Omental fat pad (tissue), 4 donors: ENCODE data around the gene COPS3. TPM values are rescaled to one million over a fixed set of nuclear protein-coding genes. Genes with fewer than 3 reads are reported as not detected.

ENCODE experiments used
- ATAC-seq: fragments of 150-250 bp; one replicate; pipeline ENCODE4 v1.9.1; 2016; ENCODE audit warnings: mild to moderate bottlenecking, moderate library complexity; ENCODE audit not compliant: low FRiP score
- DNase-seq: peaks from one replicate; pipeline ENCODE4 v3.0.0-alpha.2; 2019; ENCODE audit warnings: low spot score
- CTCF ChIP-seq, 3 donors: fragments of 450-650 bp; IDR thresholded peaks; one replicate each; pipeline ENCODE4 v1.5.1; 2016 to 2017; ENCODE audit warnings: antibody characterized with exemption in 3 of 3, mild to moderate bottlenecking in 3 of 3, moderate library complexity in 2 of 3
- total RNA-seq, 4 donors: library from RNA; depleted of rRNA; stranded (reverse); fragments of >200 nt; gene quantifications; one replicate each; pipeline ENCODE4 v1.1.0, GENCODE V29; 2016

COPS3 gene
- total RNA-seq, 4 donors from 2014 or later = 39.9 to 68.9 (median 49.5) TPM

GRCh38 chr17:17322516-17323510, 41.8 kb upstream of the COPS3 start:
- TF ChIP-seq CTCF (IDR thresholded peaks at IDR 0.05) = no peak
- ATAC-seq (no peak), DNase-seq (no peak)

- ATAC-seq (no peak), DNase-seq (no peak)
- no peak for TF ChIP-seq CTCF (IDR thresholded peaks at IDR 0.05)
Measured at GRCh38 chr17:17321356-17322025, 40.4 kb upstream of the COPS3 start.

GRCh38 chr17:17320911-17321220, 39.8 kb upstream of the COPS3 start:
- no peak for DNase-seq
- no peak for TF ChIP-seq CTCF (IDR thresholded peaks at IDR 0.05)
- ATAC-seq = no peak

GRCh38 chr17:17320188-17320910, 39.3 kb upstream of the COPS3 start:
- no peak for ATAC-seq
- TF ChIP-seq CTCF (IDR thresholded peaks at IDR 0.05) = no peak
- no peak for DNase-seq

GRCh38 chr17:17315142-17315821, 34.2 kb upstream of the COPS3 start:
- no peak for DNase-seq
- no peak for ATAC-seq
- TF ChIP-seq CTCF (IDR thresholded peaks at IDR 0.05) = no peak

- no peak for TF ChIP-seq CTCF (IDR thresholded peaks at IDR 0.05)
- no peak for ATAC-seq
- no peak for DNase-seq
Measured at GRCh38 chr17:17314501-17315071, 33.5 kb upstream of the COPS3 start.
